ENCODE measurements around the gene SNX9. TPM values are rescaled to one million over a fixed set of nuclear protein-coding genes. Genes with fewer than 3 reads are reported as not detected.

SNX9 gene
- total RNA-seq, 2 experiments from 2014 or later: 39.8 to 40.1 TPM

GRCh38 chr6:157825243-157825904 is 2.3 kb downstream of the SNX9 start:
- CTCF ChIA-PET: interaction anchor here (0.7 kb wide), 2 partner anchors 510 to 805 kb away, joined by 3 read pairs; no protein-coding TSS in a partner anchor
- Mint-ChIP-seq H3K36me3 (ENCODE audit: low read depth) (peaks cover 35% of the 10 kb centered on the region), H3K27me3 (peaks cover 17% of the 10 kb centered on the region), H3K9me3 (no peaks in the 10 kb centered on the region), H3K4me1 (peaks cover 30% of the 10 kb centered on the region), H3K27ac (no peak overlapping the region), H3K4me3 (peak overlapping the region; percentile 86)
- DNase-seq: no peak
- POLR2A ChIA-PET: no interaction called here

GRCh38 chr6:157830354-157831017 is 7.4 kb downstream of the SNX9 start:
- DNase-seq: no peak
- ChIA-PET CTCF (interaction anchor here (1.7 kb wide), 1 partner anchor 196 kb away, joined by 3 read pairs; no protein-coding TSS in a partner anchor), POLR2A (interaction anchor here (1.5 kb wide), 1 partner anchor 69 kb away, joined by 4 read pairs; no protein-coding TSS in a partner anchor)
- H3K4me1 Mint-ChIP-seq: peaks cover 50% of the 10 kb centered on the region
- H3K27ac Mint-ChIP-seq: no peak overlapping the region
- no peaks in the 10 kb centered on the region for H3K27me3 Mint-ChIP-seq
- no peak overlapping the region for H3K4me3 Mint-ChIP-seq
- H3K36me3 Mint-ChIP-seq (ENCODE audit: low read depth): peaks cover 54% of the 10 kb centered on the region
- peaks cover 19% of the 10 kb centered on the region for H3K9me3 Mint-ChIP-seq

GRCh38 chr6:157831018-157831369 is 7.9 kb downstream of the SNX9 start:
- Mint-ChIP-seq H3K4me3 (no peak overlapping the region), H3K4me1 (peaks cover 48% of the 10 kb centered on the region), H3K27ac (no peak overlapping the region), H3K9me3 (peaks cover 21% of the 10 kb centered on the region), H3K36me3 (ENCODE audit: low read depth) (peaks cover 52% of the 10 kb centered on the region), H3K27me3 (no peaks in the 10 kb centered on the region)
- no peak for DNase-seq
- POLR2A ChIA-PET: interaction anchor here (1.5 kb wide), 1 partner anchor 70 kb away, joined by 4 read pairs; no protein-coding TSS in a partner anchor
- CTCF ChIA-PET: no interaction called here

- Mint-ChIP-seq H3K4me1 (peaks cover 48% of the 10 kb centered on the region), H3K36me3 (ENCODE audit: low read depth) (peaks cover 52% of the 10 kb centered on the region), H3K27ac (no peak overlapping the region), H3K4me3 (no peak overlapping the region), H3K9me3 (peaks cover 21% of the 10 kb centered on the region), H3K27me3 (no peaks in the 10 kb centered on the region)
- DNase-seq: no peak
- ChIA-PET CTCF (no interaction called here), POLR2A (interaction anchor here (1.3 kb wide), 2 partner anchors 12 to 48 kb away, joined by 3 read pairs; no protein-coding TSS in a partner anchor)
Measured at GRCh38 chr6:157831424-157832249, 8.6 kb downstream of the SNX9 start.

GRCh38 chr6:157832250-157832967 is 9.4 kb downstream of the SNX9 start:
- Mint-ChIP-seq H3K27ac (no peak overlapping the region), H3K4me1 (peaks cover 48% of the 10 kb centered on the region), H3K4me3 (no peak overlapping the region), H3K27me3 (no peaks in the 10 kb centered on the region), H3K36me3 (ENCODE audit: low read depth) (peaks cover 54% of the 10 kb centered on the region), H3K9me3 (peaks cover 23% of the 10 kb centered on the region)
- CTCF ChIA-PET: no interaction called here
- POLR2A ChIA-PET: interaction anchor here (1.3 to 1.8 kb wide), 4 partner anchors 11 to 65 kb away, joined by 3 to 4 read pairs (median 3); no protein-coding TSS in a partner anchor
- DNase-seq: no peak

GRCh38 chr6:157834549-157834948 is 11.5 kb downstream of the SNX9 start:
- CTCF ChIA-PET: interaction anchor here (1.3 kb wide), 1 partner anchor 11 kb away, joined by 3 read pairs; no protein-coding TSS in a partner anchor
- Mint-ChIP-seq H3K4me1 (peaks cover 46% of the 10 kb centered on the region), H3K36me3 (ENCODE audit: low read depth) (peaks cover 49% of the 10 kb centered on the region), H3K4me3 (no peak overlapping the region), H3K27me3 (no peaks in the 10 kb centered on the region), H3K27ac (no peak overlapping the region), H3K9me3 (peaks cover 23% of the 10 kb centered on the region)
- POLR2A ChIA-PET: interaction anchor here (0.9 to 1.0 kb wide), 2 partner anchors 12 to 498 kb away, joined by 3 to 5 read pairs; no protein-coding TSS in a partner anchor
- DNase-seq: no peak

GRCh38 chr6:157838718-157839430 is 15.8 kb downstream of the SNX9 start:
- Mint-ChIP-seq H3K27me3 (no peaks in the 10 kb centered on the region), H3K9me3 (peaks cover 9% of the 10 kb centered on the region), H3K4me3 (no peak overlapping the region), H3K27ac (no peak overlapping the region), H3K4me1 (peaks cover 26% of the 10 kb centered on the region), H3K36me3 (ENCODE audit: low read depth) (peaks cover 24% of the 10 kb centered on the region)
- POLR2A ChIA-PET: interaction anchor here (0.8 kb wide), 1 partner anchor 82 kb away, joined by 3 read pairs; no protein-coding TSS in a partner anchor
- DNase-seq: no peak
- CTCF ChIA-PET: no interaction called here

- CTCF ChIA-PET: interaction anchor here (1.1 kb wide), 1 partner anchor 34 kb away, joined by 3 read pairs; no protein-coding TSS in a partner anchor
Measured at GRCh38 chr6:157839606-157840005, 16.6 kb downstream of the SNX9 start.

GRCh38 chr6:157840261-157840660 is 17.2 kb downstream of the SNX9 start:
- Mint-ChIP-seq H3K27ac (no peak overlapping the region), H3K4me3 (no peak overlapping the region), H3K4me1 (peaks cover 29% of the 10 kb centered on the region), H3K36me3 (ENCODE audit: low read depth) (peaks cover 23% of the 10 kb centered on the region), H3K27me3 (no peaks in the 10 kb centered on the region), H3K9me3 (peaks cover 6% of the 10 kb centered on the region)
- POLR2A ChIA-PET: no interaction called here
- CTCF ChIA-PET: interaction anchor here (1.1 kb wide), 1 partner anchor 33 kb away, joined by 3 read pairs; no protein-coding TSS in a partner anchor
- DNase-seq: no peak

More at GRCh38 chr6:157839606-157840005, 16.6 kb downstream of the SNX9 start:
- Mint-ChIP-seq H3K4me3 (no peak overlapping the region), H3K4me1 (peaks cover 29% of the 10 kb centered on the region), H3K9me3 (peaks cover 7% of the 10 kb centered on the region), H3K27ac (no peak overlapping the region), H3K27me3 (no peaks in the 10 kb centered on the region), H3K36me3 (ENCODE audit: low read depth) (peaks cover 25% of the 10 kb centered on the region)
- no peak for DNase-seq
- POLR2A ChIA-PET: no interaction called here

- Mint-ChIP-seq H3K9me3 (peaks cover 2% of the 10 kb centered on the region), H3K36me3 (ENCODE audit: low read depth) (peaks cover 18% of the 10 kb centered on the region), H3K27ac (no peak overlapping the region), H3K4me3 (no peak overlapping the region), H3K27me3 (no peaks in the 10 kb centered on the region), H3K4me1 (peaks cover 31% of the 10 kb centered on the region)
- no peak for DNase-seq
- POLR2A ChIA-PET: no interaction called here
- CTCF ChIA-PET: interaction anchor here (1.1 kb wide), 1 partner anchor 33 kb away, joined by 3 read pairs; no protein-coding TSS in a partner anchor
Measured at GRCh38 chr6:157840776-157841175, 17.7 kb downstream of the SNX9 start.

- DNase-seq: no peak
- Mint-ChIP-seq H3K36me3 (ENCODE audit: low read depth) (peaks cover 18% of the 10 kb centered on the region), H3K4me1 (peaks cover 36% of the 10 kb centered on the region), H3K9me3 (peaks cover 2% of the 10 kb centered on the region), H3K4me3 (no peak overlapping the region), H3K27ac (no peak overlapping the region), H3K27me3 (no peaks in the 10 kb centered on the region)
- POLR2A ChIA-PET: no interaction called here
- CTCF ChIA-PET: no interaction called here
Measured at GRCh38 chr6:157841211-157841840, 18.3 kb downstream of the SNX9 start.
